Kidney (tissue), 14 donors: Measurements from ENCODE around the gene CNGA2. TPM values are rescaled to one million over a fixed set of nuclear protein-coding genes. Genes with fewer than 3 reads are reported as not detected.

Experiments used
- DNase-seq, 5 donors: peaks; one replicate each; pipeline ENCODE4 v3.0.0-alpha.2; 2013 to 2020
- FAIRE-seq: peaks from 2 replicates; lab custom pipeline; 2012; peaks lifted over from hg19 to GRCh38; lab: Jason Lieb, UNC
- H3K27ac ChIP-seq, 2 donors: one replicate each; pipeline ENCODE4 v1.7.0; 2013; ENCODE audit warnings: low read depth in 2 of 2, low read length in 2 of 2, inconsistent platforms in 1 of 2
- H3K27me3 ChIP-seq: one replicate; pipeline ENCODE4 v1.7.1; 2013; ENCODE audit warnings: low read length, inconsistent platforms; ENCODE audit not compliant: control insufficient read depth, insufficient read depth
- H3K36me3 ChIP-seq, 3 donors: one replicate each; pipeline versions ENCODE4 v1.7.0 to v1.7.1; 2013; ENCODE audit warnings: low read length in 3 of 3, control low read depth in 1 of 3, inconsistent platforms in 1 of 3; ENCODE audit not compliant: insufficient read depth in 3 of 3, control insufficient read depth in 2 of 3
- H3K4me1 ChIP-seq, 3 donors: one replicate each; pipeline versions ENCODE4 v1.7.0 to v1.7.1; 2013; ENCODE audit warnings: low read length in 3 of 3, inconsistent platforms in 1 of 3, low read depth in 1 of 3; ENCODE audit not compliant: control insufficient read depth in 2 of 3, insufficient read depth in 2 of 3
- H3K4me3 ChIP-seq, 3 donors: one replicate each; pipeline versions ENCODE4 v1.7.0 to v1.8.1; 2013; ENCODE audit warnings: low read length in 3 of 3, control low read depth in 1 of 3, inconsistent platforms in 1 of 3
- H3K9ac ChIP-seq, 3 donors: one replicate each; pipeline versions ENCODE4 v1.7.0 to v1.7.1; 2013; ENCODE audit warnings: low read length in 3 of 3, control low read depth in 1 of 3, inconsistent platforms in 1 of 3
- H3K9me3 ChIP-seq, 3 donors: one replicate each; pipeline versions ENCODE4 v1.7.0 to v1.7.1; 2013; ENCODE audit warnings: low read length in 3 of 3, control low read depth in 1 of 3, inconsistent platforms in 1 of 3; ENCODE audit not compliant: control insufficient read depth in 2 of 3, insufficient read depth in 1 of 3
- CTCF ChIP-seq: IDR thresholded peaks from 3 replicates; pipeline ENCODE4 v1.5.1; 2012; ENCODE audit warnings: mild to moderate bottlenecking, moderate library complexity, borderline replicate concordance; ENCODE audit not compliant: insufficient read depth; ENCODE audit errors: extremely low read depth
- intact Hi-C: fragments of 100-400 bp; cut with DNase I; formaldehyde crosslinking; loops from one replicate; pipeline ENCODE4 v1.11.1; 2022
- polyA plus RNA-seq: library from polyadenylated mRNA; stranded (reverse); fragments of 350-450 nt; fragmentation: Illumina TruSeq; extraction: RNeasy Lipid Tissue Mini Kit (QIAGEN cat#74804); gene quantifications from one replicate; pipeline ENCODE4 v1.2.3, GENCODE V29; 2014; ENCODE audit warnings: low read depth, low replicate concordance; ENCODE audit not compliant: insufficient read depth
- total RNA-seq: library from RNA; stranded (reverse); fragmentation: NEBNext Ultra II Directional; extraction: Animal tissue kit (Norgen Biotek cat#: 25700); gene quantifications from one replicate; pipeline ENCODE4 v1.2.1, GENCODE V29; 2021
- donor health status: control.
- donor health status: control.
- donor health status: control.
- donor health status: control.
- donor health status: control.
- donor health status: DM: yes; HTN: yes; CAD: no.
- donor health status: Normal renal cell carcinoma (clear cell type).

CNGA2 gene
- total and polyA plus RNA-seq, 2 donors from 2014 or later: not detected

- Histone ChIP-seq H3K4me3 (no peak overlapping the region), H3K9me3 (no peaks in the 10 kb centered on the region), H3K27ac (no peak overlapping the region), H3K27me3 (no peaks in the 10 kb centered on the region), H3K4me1 (no peaks in the 10 kb centered on the region), H3K36me3 (no peaks in the 10 kb centered on the region), H3K9ac (no peak overlapping the region)
- DNase-seq: peak in 1 of 5 donors; percentile 49
- intact Hi-C loops: no loop called here
- no peak for TF ChIP-seq CTCF
- no peak for FAIRE-seq
Measured at GRCh38 chrX:151726751-151727150, 7.8 kb upstream of the CNGA2 start.

- H3K9ac ChIP-seq: no peak overlapping the region
- no peak for FAIRE-seq
- no peaks in the 10 kb centered on the region for H3K4me1 ChIP-seq
- DNase-seq: peak in 1 of 5 donors; percentile 35
- H3K27me3 ChIP-seq: no peaks in the 10 kb centered on the region
- intact Hi-C loops: no loop called here
- H3K9me3 ChIP-seq: no peaks in the 10 kb centered on the region
- no peak overlapping the region for H3K4me3 ChIP-seq
- H3K36me3 ChIP-seq: no peaks in the 10 kb centered on the region
- TF ChIP-seq CTCF: no peak
- no peak overlapping the region for H3K27ac ChIP-seq
Measured at GRCh38 chrX:151727346-151727745, 7.2 kb upstream of the CNGA2 start.

- no peak for TF ChIP-seq CTCF
- Histone ChIP-seq H3K27ac (no peak overlapping the region), H3K27me3 (no peaks in the 10 kb centered on the region), H3K4me1 (no peaks in the 10 kb centered on the region), H3K4me3 (no peak overlapping the region), H3K36me3 (no peaks in the 10 kb centered on the region), H3K9ac (no peak overlapping the region), H3K9me3 (no peaks in the 10 kb centered on the region)
- peak in 1 of 5 donors; percentile 33 for DNase-seq
- intact Hi-C loops: no loop called here
- FAIRE-seq: no peak
Measured at GRCh38 chrX:151729056-151729725, 5.4 kb upstream of the CNGA2 start.

GRCh38 chrX:151735219-151735618 is 673 bp downstream of the CNGA2 start:
- H3K27ac ChIP-seq: no peak overlapping the region
- DNase-seq: no peak
- H3K9ac ChIP-seq: no peak overlapping the region
- no peaks in the 10 kb centered on the region for H3K9me3 ChIP-seq
- no peaks in the 10 kb centered on the region for H3K27me3 ChIP-seq
- no peak for TF ChIP-seq CTCF
- no peak overlapping the region for H3K4me3 ChIP-seq
- H3K36me3 ChIP-seq: no peaks in the 10 kb centered on the region
- H3K4me1 ChIP-seq: no peaks in the 10 kb centered on the region
- no peak for FAIRE-seq
- intact Hi-C loops: no loop called here
